K562 (cell line): ENCODE measurements around the gene SLC41A3. TPM values are rescaled to one million over a fixed set of nuclear protein-coding genes. Genes with fewer than 3 reads are reported as not detected.

Source experiments
- ATAC-seq: fragments of 200-7000 bp; cut with Tn5 transposase; 3 replicates; pipeline ENCODE4 v1.9.1; 2020; ENCODE audit warnings: moderate library complexity
- BruUV-seq: library from RNA; stranded (reverse); fragments of 400-500 nt; replicated peaks from 2 replicates; lab custom pipeline; 2021; lab: Mats Ljungman, UMichigan
- CTCF ChIA-PET: fragments of 300-600 bp; formaldehyde crosslinking; extraction: SDS; loops from one replicate; lab custom pipeline; 2021; ENCODE audit warnings: low intra/inter-chr PET ratio; lab: Yijun Ruan, JAX
- POLR2A ChIA-PET: fragments of 300-600, 350-650 bp; sonication (Branson Sonifier 250); formaldehyde crosslinking; extraction: SDS; loops from one replicate; lab custom pipeline; 2021; ENCODE audit warnings: antibody characterized with exemption, inconsistent platforms; lab: Yijun Ruan, JAX
- DNase-seq, 4 experiments: peaks; one replicate each; pipeline versions ENCODE4 v3.0.0 to v3.0.0-alpha.2; 2011 to 2018; ENCODE audit warnings: low spot score in 3 of 4, mixed read lengths in 3 of 4; ENCODE audit errors: extremely low read depth in 1 of 4
- FAIRE-seq: peaks from 2 replicates; lab custom pipeline; 2011; peaks lifted over from hg19 to GRCh38; lab: Jason Lieb, UNC
- H2AFZ ChIP-seq: 2 replicates; pipeline ENCODE4 v1.6.0; 2011; ENCODE audit warnings: low read depth, low read length, control low read depth, inconsistent platforms
- H3K27ac ChIP-seq: fragments of 200-600 bp; 3 replicates; pipeline ENCODE4 v1.8.0; 2011; ENCODE audit warnings: low read depth, mild to moderate bottlenecking, control low read depth, inconsistent platforms, low read length, moderate library complexity, mixed read lengths; ENCODE audit errors: extremely low read depth
- H3K27me3 ChIP-seq, 2 experiments: fragments of 300-600 bp in 1 of 2; 2 replicates in 1 of 2; 3 replicates in 1 of 2; pipeline versions ENCODE4 v1.6.0 to v1.8.0; 2011; ENCODE audit warnings: inconsistent platforms in 2 of 2, low read length in 2 of 2, mild to moderate bottlenecking in 1 of 2, mixed read lengths in 1 of 2, moderate library complexity in 1 of 2; ENCODE audit not compliant: control insufficient read depth in 2 of 2, insufficient read depth in 2 of 2
- H3K36me3 ChIP-seq: fragments of 300-600 bp; 3 replicates; pipeline ENCODE4 v1.8.0; 2011; ENCODE audit warnings: mild to moderate bottlenecking, low read length, inconsistent platforms; ENCODE audit not compliant: control insufficient read depth, insufficient read depth
- H3K4me1 ChIP-seq, 2 experiments: fragments of 200-600 bp in 1 of 2; replicated peaks in 1 of 2; 2 replicates in 1 of 2; 3 replicates in 1 of 2; pipeline versions ENCODE4 v1.5.1 to v1.8.0; 2011; ENCODE audit warnings: inconsistent platforms in 2 of 2, low read length in 2 of 2, mild to moderate bottlenecking in 1 of 2, mixed read lengths in 1 of 2, moderate library complexity in 1 of 2; ENCODE audit not compliant: control insufficient read depth in 2 of 2, insufficient read depth in 2 of 2
- H3K4me2 ChIP-seq: 2 replicates; pipeline ENCODE4 v1.6.1; 2011; ENCODE audit warnings: low read length, control low read depth, inconsistent platforms, mixed read lengths; ENCODE audit not compliant: insufficient read depth
- H3K4me3 ChIP-seq: fragments of 200-600 bp; sonication (generic), shearing (Covaris generic); 2 replicates; pipeline ENCODE4 v1.5.1; 2016; ENCODE audit warnings: control low read depth, inconsistent platforms
- H3K79me2 ChIP-seq: fragments of 200-600 bp; 3 replicates; pipeline ENCODE4 v1.8.0; 2011; ENCODE audit warnings: low read length, inconsistent platforms; ENCODE audit not compliant: control insufficient read depth, insufficient read depth
- H3K9ac ChIP-seq, 2 experiments: 2 replicates each; pipeline versions ENCODE4 v1.6.0 to v1.6.1; 2011; ENCODE audit warnings: low read depth in 2 of 2, low read length in 2 of 2, control low read depth in 1 of 2, inconsistent platforms in 1 of 2, mild to moderate bottlenecking in 1 of 2, mixed read lengths in 1 of 2; ENCODE audit not compliant: insufficient read depth in 1 of 2
- H3K9me1 ChIP-seq: one replicate; pipeline ENCODE4 v1.6.0; 2011; ENCODE audit warnings: inconsistent platforms, mild to moderate bottlenecking, low read length, moderate library complexity; ENCODE audit not compliant: control insufficient read depth, insufficient read depth
- H3K9me3 ChIP-seq: replicated peaks from 2 replicates; pipeline ENCODE4 v1.5.1; 2011; ENCODE audit warnings: low read depth, low read length, inconsistent platforms; ENCODE audit not compliant: control insufficient read depth, insufficient read depth
- H4K20me1 ChIP-seq: replicated peaks from 2 replicates; pipeline ENCODE4 v1.6.1; 2011; ENCODE audit warnings: low read length, inconsistent platforms, mixed read lengths; ENCODE audit not compliant: control insufficient read depth, insufficient read depth
- DPF2 ChIP-seq: fragments of 450-650 bp; IDR thresholded peaks from 2 replicates; pipeline ENCODE4 v1.6.1; 2016
- NCOR1 ChIP-seq: fragments of 450-650 bp; IDR thresholded peaks from 2 replicates; pipeline ENCODE4 v1.6.1; 2016; ENCODE audit warnings: mild to moderate bottlenecking, moderate library complexity
- NEUROD1 ChIP-seq: fragments of 150-350 bp; IDR thresholded peaks from 2 replicates; pipeline ENCODE4 v1.6.1; 2014; ENCODE audit warnings: borderline replicate concordance, low read length, low read depth; ENCODE audit not compliant: partially characterized antibody
- TAF15 ChIP-seq: fragments of 200-400 bp; formaldehyde crosslinking; IDR thresholded peaks from 2 replicates; pipeline ENCODE4 v1.6.1; 2017; ENCODE audit warnings: mild to moderate bottlenecking, low read depth, low read length, moderate library complexity
- ZNF644 ChIP-seq: fragments of 200-800 bp; sonication (Bioruptor generic); IDR thresholded peaks from 2 replicates; pipeline ENCODE4 v1.6.1; 2016; ENCODE audit warnings: low read depth, missing genetic modification characterization, missing compliant biosample characterization
- WGBS: fragments of 100-300 bp; shearing (Covaris generic); methylation state at CpG from one replicate; pipeline ENCODE4 v1.1.6; 2016; ENCODE audit warnings: low coverage, mixed read lengths; ENCODE audit not compliant: insufficient coverage; ENCODE audit errors: missing lambda C conversion rate; 5-methylcytosine and 5-hydroxymethylcytosine counted together
- in situ Hi-C: fragments of 300-500 bp; cut with MboI; formaldehyde crosslinking; loops from 4 replicates; pipeline ENCODE4 v1.15.0; 2018; ENCODE audit warnings: inconsistent platforms, mixed read lengths
- intact Hi-C: fragments of 100-400 bp; cut with micrococcal nuclease; formaldehyde crosslinking; loops from 2 replicates; pipeline ENCODE4 v1.14.2; 2022
- polyA plus RNA-seq, 8 experiments: library from polyadenylated mRNA; depleted of rRNA in 4 of 8; stranded (reverse) in 5 of 8; unstranded in 3 of 8; fragments of >200 nt; fragmentation: Nextera tagmentation in 2 of 8; fragmentation: Illumina TruSeq in 1 of 8; extraction: Ambion mirVana in 2 of 8; extraction: Trizol in 1 of 8; gene quantifications; 2 replicates each; pipeline versions ENCODE4 v1.2.1 to v1.2.3, GENCODE V29; 2011 to 2014; ENCODE audit warnings: inconsistent platforms in 1 of 8, missing spikeins in 1 of 8
- total RNA-seq, 7 experiments: library from RNA; depleted of rRNA in 6 of 7; stranded (reverse); fragments of >200 nt in 6 of 7; fragmentation: Illumina TruSeq in 2 of 7; extraction: Trizol in 2 of 7; gene quantifications; 2 replicates each; pipeline versions ENCODE4 v1.2.1 to v1.2.3, GENCODE V29; 2011 to 2021; ENCODE audit warnings: low replicate concordance in 1 of 7
- TF ChIP-seq, protein P1 (sequence below): fragments of 450-650 bp; IDR thresholded peaks from 2 replicates; pipeline ENCODE4 v1.6.1; 2018; ENCODE audit not compliant: partially characterized antibody
- TF ChIP-seq, protein P2 (sequence below): sonication (generic); formaldehyde crosslinking; IDR thresholded peaks from 2 replicates; pipeline ENCODE4 v1.8.0; 2022; ENCODE audit warnings: mild to moderate bottlenecking, missing genetic modification reagents
- TF ChIP-seq, protein P3 (sequence below): IDR thresholded peaks from 2 replicates; pipeline ENCODE4 v1.6.1; 2016; ENCODE audit warnings: missing genetic modification characterization, missing compliant biosample characterization

Gene SLC41A3
- total and polyA plus RNA-seq, 9 of the 15 experiments (the other 6 are each of a cell fraction or from before 2014, with no cell fraction given): 4.1 to 20.7 (median 11.2) TPM

DNA sequence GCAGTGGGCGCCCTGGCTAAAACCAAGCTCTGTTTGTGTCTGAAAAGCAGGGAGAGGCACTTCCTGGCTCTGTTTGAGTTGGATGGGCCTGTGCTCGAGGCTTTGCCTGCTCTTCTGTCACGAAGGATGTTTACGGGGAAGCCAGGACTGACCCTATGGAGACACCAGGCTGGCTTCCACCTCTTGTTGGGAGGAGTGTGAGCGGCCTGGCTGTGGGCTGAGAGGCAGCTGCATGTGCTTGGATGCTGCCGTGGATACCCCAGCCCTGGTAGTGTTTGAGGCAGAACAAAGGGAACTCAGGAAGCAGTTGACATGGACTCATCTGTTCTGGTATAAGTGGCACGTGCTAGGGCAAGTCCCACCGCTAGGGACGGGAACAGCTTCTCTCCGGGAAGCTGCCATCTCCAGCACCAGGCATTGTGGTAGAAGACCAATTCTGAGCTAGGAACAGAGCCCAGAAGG, 17.6 kb upstream of the SLC41A3 start:
- FAIRE-seq: no peak
- Histone ChIP-seq H3K36me3 (no peaks in the 10 kb centered on the region), H3K9ac (no peak overlapping the region), H3K4me3 (no peak overlapping the region), H3K27me3 (peaks cover 2 to 37% of the 10 kb centered on the region in 2 experiments; a peak in 4 of 5 replicates), H3K9me3 (no peaks in the 10 kb centered on the region), H3K27ac (no peak overlapping the region), H3K4me1 (peaks cover 0 to 3% of the 10 kb centered on the region in 2 experiments; a peak in 2 of 5 replicates), H3K79me2 (no peaks in the 10 kb centered on the region), H2AFZ (no peak overlapping the region), H4K20me1 (no peaks in the 10 kb centered on the region), H3K4me2 (no peak overlapping the region), H3K9me1 (no peaks in the 10 kb centered on the region)
- ChIA-PET POLR2A (interaction anchor here (1.6 kb wide), 1 partner anchor 10 kb away, joined by 3 read pairs; no protein-coding TSS in a partner anchor), CTCF (no interaction called here)
- in situ Hi-C loops: no loop called here
- BruUV-seq: no TSS peak
- no peak for DNase-seq
- WGBS: 5% methylated on average over 7 of the region's 10 CpGs
- 0 out of 3 replicates have a peak, but pooled peaks have one; percentile 32 for ATAC-seq
- no peak for TF ChIP-seq NEUROD1
- TF ChIP-seq, protein P1, sequence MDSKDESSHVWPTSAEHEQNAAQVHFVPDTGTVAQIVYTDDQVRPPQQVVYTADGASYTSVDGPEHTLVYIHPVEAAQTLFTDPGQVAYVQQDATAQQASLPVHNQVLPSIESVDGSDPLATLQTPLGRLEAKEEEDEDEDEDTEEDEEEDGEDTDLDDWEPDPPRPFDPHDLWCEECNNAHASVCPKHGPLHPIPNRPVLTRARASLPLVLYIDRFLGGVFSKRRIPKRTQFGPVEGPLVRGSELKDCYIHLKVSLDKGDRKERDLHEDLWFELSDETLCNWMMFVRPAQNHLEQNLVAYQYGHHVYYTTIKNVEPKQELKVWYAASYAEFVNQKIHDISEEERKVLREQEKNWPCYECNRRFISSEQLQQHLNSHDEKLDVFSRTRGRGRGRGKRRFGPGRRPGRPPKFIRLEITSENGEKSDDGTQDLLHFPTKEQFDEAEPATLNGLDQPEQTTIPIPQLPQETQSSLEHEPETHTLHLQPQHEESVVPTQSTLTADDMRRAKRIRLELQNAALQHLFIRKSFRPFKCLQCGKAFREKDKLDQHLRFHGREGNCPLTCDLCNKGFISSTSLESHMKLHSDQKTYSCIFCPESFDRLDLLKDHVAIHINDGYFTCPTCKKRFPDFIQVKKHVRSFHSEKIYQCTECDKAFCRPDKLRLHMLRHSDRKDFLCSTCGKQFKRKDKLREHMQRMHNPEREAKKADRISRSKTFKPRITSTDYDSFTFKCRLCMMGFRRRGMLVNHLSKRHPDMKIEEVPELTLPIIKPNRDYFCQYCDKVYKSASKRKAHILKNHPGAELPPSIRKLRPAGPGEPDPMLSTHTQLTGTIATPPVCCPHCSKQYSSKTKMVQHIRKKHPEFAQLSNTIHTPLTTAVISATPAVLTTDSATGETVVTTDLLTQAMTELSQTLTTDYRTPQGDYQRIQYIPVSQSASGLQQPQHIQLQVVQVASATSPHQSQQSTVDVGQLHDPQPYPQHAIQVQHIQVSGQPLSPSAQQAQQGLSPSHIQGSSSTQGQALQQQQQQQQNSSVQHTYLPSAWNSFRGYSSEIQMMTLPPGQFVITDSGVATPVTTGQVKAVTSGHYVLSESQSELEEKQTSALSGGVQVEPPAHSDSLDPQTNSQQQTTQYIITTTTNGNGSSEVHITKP: no peak
- no peak for TF ChIP-seq DPF2
- no peak for TF ChIP-seq TAF15
- TF ChIP-seq ZNF644 (tag): no peak
- TF ChIP-seq, protein P2, sequence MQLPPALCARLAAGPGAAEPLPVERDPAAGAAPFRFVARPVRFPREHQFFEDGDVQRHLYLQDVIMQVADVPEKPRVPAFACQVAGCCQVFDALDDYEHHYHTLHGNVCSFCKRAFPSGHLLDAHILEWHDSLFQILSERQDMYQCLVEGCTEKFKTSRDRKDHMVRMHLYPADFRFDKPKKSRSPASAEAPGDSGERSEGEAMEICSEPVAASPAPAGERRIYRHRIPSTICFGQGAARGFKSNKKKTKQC (CRISPR knock-in tag): no peak
- TF ChIP-seq, protein P3, sequence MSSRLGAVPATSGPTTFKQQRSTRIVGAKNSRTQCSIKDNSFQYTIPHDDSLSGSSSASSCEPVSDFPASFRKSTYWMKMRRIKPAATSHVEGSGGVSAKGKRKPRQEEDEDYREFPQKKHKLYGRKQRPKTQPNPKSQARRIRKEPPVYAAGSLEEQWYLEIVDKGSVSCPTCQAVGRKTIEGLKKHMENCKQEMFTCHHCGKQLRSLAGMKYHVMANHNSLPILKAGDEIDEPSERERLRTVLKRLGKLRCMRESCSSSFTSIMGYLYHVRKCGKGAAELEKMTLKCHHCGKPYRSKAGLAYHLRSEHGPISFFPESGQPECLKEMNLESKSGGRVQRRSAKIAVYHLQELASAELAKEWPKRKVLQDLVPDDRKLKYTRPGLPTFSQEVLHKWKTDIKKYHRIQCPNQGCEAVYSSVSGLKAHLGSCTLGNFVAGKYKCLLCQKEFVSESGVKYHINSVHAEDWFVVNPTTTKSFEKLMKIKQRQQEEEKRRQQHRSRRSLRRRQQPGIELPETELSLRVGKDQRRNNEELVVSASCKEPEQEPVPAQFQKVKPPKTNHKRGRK: no peak
- TF ChIP-seq NCOR1: no peak
- intact Hi-C loops: no loop called here
